HepG2 (cell line): ENCODE measurements around the gene RIPK3. TPM values are rescaled to one million over a fixed set of nuclear protein-coding genes. Genes with fewer than 3 reads are reported as not detected.

Experiments used
- HINFP ChIP-seq: sonication (generic); formaldehyde crosslinking; IDR thresholded peaks from 2 replicates; pipeline ENCODE4 v1.4.0; 2020; ENCODE audit warnings: low read depth, mild to moderate bottlenecking, missing genetic modification reagents
- NAIF1 ChIP-seq: sonication (generic); formaldehyde crosslinking; IDR thresholded peaks from 2 replicates; pipeline ENCODE4 v1.5.0; 2020; ENCODE audit warnings: mild to moderate bottlenecking, missing genetic modification reagents, borderline replicate concordance
- PHF21A ChIP-seq: sonication (generic); formaldehyde crosslinking; IDR thresholded peaks from 2 replicates; pipeline ENCODE4 v1.5.0; 2020; ENCODE audit warnings: mild to moderate bottlenecking, missing genetic modification reagents
- RFX3 ChIP-seq: IDR thresholded peaks from 2 replicates; pipeline ENCODE4 v1.6.1; 2016; ENCODE audit warnings: missing biosample characterization, missing genetic modification reagents
- RXRA ChIP-seq: sonication (generic); formaldehyde crosslinking; IDR thresholded peaks from 2 replicates; pipeline ENCODE4 v1.5.1; 2020; ENCODE audit warnings: missing genetic modification reagents
- SP5 ChIP-seq: IDR thresholded peaks from 2 replicates; pipeline ENCODE4 v1.6.1; 2016; ENCODE audit warnings: low read depth, borderline replicate concordance
- TEAD3 ChIP-seq: optimal IDR thresholded peaks from 2 replicates; pipeline ENCODE3; 2016; ENCODE audit warnings: borderline replicate concordance
- ZBTB33 ChIP-seq: sonication (generic); formaldehyde crosslinking; IDR thresholded peaks from 2 replicates; pipeline ENCODE4 v1.4.0; 2020; ENCODE audit warnings: missing genetic modification reagents
- ZNF296 ChIP-seq: sonication (generic); formaldehyde crosslinking; conservative IDR thresholded peaks from 2 replicates; pipeline ENCODE4 v1.5.0; 2020; ENCODE audit warnings: mild to moderate bottlenecking, missing genetic modification reagents
- ZNF3 ChIP-seq: IDR thresholded peaks from 2 replicates; pipeline ENCODE4 v1.7.0; 2017; ENCODE audit warnings: inconsistent platforms
- ZNF382 ChIP-seq: sonication (generic); formaldehyde crosslinking; IDR thresholded peaks from 2 replicates; pipeline ENCODE4 v1.5.0; 2020; ENCODE audit warnings: missing genetic modification reagents, mild to moderate bottlenecking, borderline replicate concordance
- ZNF616 ChIP-seq: sonication (generic); formaldehyde crosslinking; IDR thresholded peaks from 2 replicates; pipeline ENCODE4 v1.5.0; 2020; ENCODE audit warnings: low read depth, mild to moderate bottlenecking, missing genetic modification reagents
- ZNF746 ChIP-seq: sonication (generic); formaldehyde crosslinking; IDR thresholded peaks from 2 replicates; pipeline ENCODE4 v1.8.0; 2022; ENCODE audit warnings: mild to moderate bottlenecking, missing genetic modification reagents
- ZNF784 ChIP-seq: sonication (generic); formaldehyde crosslinking; IDR thresholded peaks from 2 replicates; pipeline ENCODE4 v1.5.1; 2020; ENCODE audit warnings: missing genetic modification reagents, mild to moderate bottlenecking, borderline replicate concordance
- polyA plus RNA-seq, 8 experiments: library from polyadenylated mRNA; depleted of rRNA in 3 of 8; stranded (reverse) in 7 of 8; unstranded in 1 of 8; fragments of >200 nt; fragmentation: Illumina TruSeq in 4 of 8; extraction: Trizol in 4 of 8; gene quantifications; 2 replicates each; pipeline versions ENCODE4 v1.2.1 to v1.2.3, GENCODE V29; 2011 to 2016; ENCODE audit warnings: low read depth in 4 of 8, missing spikeins in 1 of 8, mixed read lengths in 1 of 8; ENCODE audit not compliant: insufficient read depth in 1 of 8
- total RNA-seq, 5 experiments: library from RNA; depleted of rRNA; stranded (reverse); fragments of >200 nt; fragmentation: Illumina TruSeq; extraction: Trizol; gene quantifications; 2 replicates each; pipeline ENCODE4 v1.2.3, GENCODE V29; 2016; ENCODE audit warnings: low read depth in 1 of 5
- TF ChIP-seq, protein P1 (sequence below): sonication (generic); formaldehyde crosslinking; IDR thresholded peaks from 2 replicates; pipeline ENCODE4 v1.5.0; 2020; ENCODE audit warnings: mild to moderate bottlenecking, missing genetic modification reagents, moderate library complexity
- TF ChIP-seq, protein P2 (sequence below), 2 experiments: IDR thresholded peaks; 2 replicates each; pipeline ENCODE4 v1.6.1; 2011 to 2012; ENCODE audit warnings: low read length in 2 of 2, borderline replicate concordance in 1 of 2, low read depth in 1 of 2, mild to moderate bottlenecking in 1 of 2, moderate library complexity in 1 of 2

RIPK3 gene
- total and polyA plus RNA-seq, 2 of the 13 experiments (the other 11 are each of a cell fraction or from before 2014, with no cell fraction given): not detected

- TF ChIP-seq ZBTB33 (CRISPR knock-in tag) (peak; percentile 64; the same call in 1 of the 2 replicates), ZNF382 (no peak), TEAD3 (peak; percentile 41), ZNF616 (peak; percentile 89), SP5 (peak; percentile 95), ZNF784 (CRISPR knock-in tag) (peak; percentile 100), RXRA (CRISPR knock-in tag) (peak; percentile 72; the same call in 1 of the 2 replicates), HINFP (CRISPR knock-in tag) (peak; percentile 96), ZNF746 (CRISPR knock-in tag) (no peak), NAIF1 (peak; percentile 92; the same call in 1 of the 2 replicates), PHF21A (CRISPR knock-in tag) (no peak), ZNF3 (CRISPR knock-in tag) (no peak; the same call in 1 of the 2 replicates), RFX3 (CRISPR knock-in tag) (no peak), ZNF296 (no peak)
- TF ChIP-seq, protein P1, sequence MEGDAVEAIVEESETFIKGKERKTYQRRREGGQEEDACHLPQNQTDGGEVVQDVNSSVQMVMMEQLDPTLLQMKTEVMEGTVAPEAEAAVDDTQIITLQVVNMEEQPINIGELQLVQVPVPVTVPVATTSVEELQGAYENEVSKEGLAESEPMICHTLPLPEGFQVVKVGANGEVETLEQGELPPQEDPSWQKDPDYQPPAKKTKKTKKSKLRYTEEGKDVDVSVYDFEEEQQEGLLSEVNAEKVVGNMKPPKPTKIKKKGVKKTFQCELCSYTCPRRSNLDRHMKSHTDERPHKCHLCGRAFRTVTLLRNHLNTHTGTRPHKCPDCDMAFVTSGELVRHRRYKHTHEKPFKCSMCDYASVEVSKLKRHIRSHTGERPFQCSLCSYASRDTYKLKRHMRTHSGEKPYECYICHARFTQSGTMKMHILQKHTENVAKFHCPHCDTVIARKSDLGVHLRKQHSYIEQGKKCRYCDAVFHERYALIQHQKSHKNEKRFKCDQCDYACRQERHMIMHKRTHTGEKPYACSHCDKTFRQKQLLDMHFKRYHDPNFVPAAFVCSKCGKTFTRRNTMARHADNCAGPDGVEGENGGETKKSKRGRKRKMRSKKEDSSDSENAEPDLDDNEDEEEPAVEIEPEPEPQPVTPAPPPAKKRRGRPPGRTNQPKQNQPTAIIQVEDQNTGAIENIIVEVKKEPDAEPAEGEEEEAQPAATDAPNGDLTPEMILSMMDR (CRISPR knock-in tag): peak; percentile 53
- TF ChIP-seq, protein P2, sequence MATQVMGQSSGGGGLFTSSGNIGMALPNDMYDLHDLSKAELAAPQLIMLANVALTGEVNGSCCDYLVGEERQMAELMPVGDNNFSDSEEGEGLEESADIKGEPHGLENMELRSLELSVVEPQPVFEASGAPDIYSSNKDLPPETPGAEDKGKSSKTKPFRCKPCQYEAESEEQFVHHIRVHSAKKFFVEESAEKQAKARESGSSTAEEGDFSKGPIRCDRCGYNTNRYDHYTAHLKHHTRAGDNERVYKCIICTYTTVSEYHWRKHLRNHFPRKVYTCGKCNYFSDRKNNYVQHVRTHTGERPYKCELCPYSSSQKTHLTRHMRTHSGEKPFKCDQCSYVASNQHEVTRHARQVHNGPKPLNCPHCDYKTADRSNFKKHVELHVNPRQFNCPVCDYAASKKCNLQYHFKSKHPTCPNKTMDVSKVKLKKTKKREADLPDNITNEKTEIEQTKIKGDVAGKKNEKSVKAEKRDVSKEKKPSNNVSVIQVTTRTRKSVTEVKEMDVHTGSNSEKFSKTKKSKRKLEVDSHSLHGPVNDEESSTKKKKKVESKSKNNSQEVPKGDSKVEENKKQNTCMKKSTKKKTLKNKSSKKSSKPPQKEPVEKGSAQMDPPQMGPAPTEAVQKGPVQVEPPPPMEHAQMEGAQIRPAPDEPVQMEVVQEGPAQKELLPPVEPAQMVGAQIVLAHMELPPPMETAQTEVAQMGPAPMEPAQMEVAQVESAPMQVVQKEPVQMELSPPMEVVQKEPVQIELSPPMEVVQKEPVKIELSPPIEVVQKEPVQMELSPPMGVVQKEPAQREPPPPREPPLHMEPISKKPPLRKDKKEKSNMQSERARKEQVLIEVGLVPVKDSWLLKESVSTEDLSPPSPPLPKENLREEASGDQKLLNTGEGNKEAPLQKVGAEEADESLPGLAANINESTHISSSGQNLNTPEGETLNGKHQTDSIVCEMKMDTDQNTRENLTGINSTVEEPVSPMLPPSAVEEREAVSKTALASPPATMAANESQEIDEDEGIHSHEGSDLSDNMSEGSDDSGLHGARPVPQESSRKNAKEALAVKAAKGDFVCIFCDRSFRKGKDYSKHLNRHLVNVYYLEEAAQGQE (IDR thresholded peaks at IDR 0.05; ENCODE audit: borderline replicate concordance in 1 of 2, low read depth in 1 of 2, low read length in 2 of 2): no peak
Measured at GRCh38 chr14:24299255-24300191, 40.3 kb downstream of the RIPK3 start, which contains the start of the genes DHRS1 and NOP9 (continued).
